Trophoblast cell (in vitro differentiated cells and primary cell): Measurements from ENCODE around the gene MCAM.

Experiments
- DNase-seq, 2 donors: peaks; one replicate each; pipeline ENCODE4 v3.0.0-alpha.2; 2016
- H2AFZ ChIP-seq: 2 replicates; pipeline ENCODE4 v1.6.1; 2013; ENCODE audit warnings: low read length, moderate library complexity, mild to moderate bottlenecking; ENCODE audit not compliant: insufficient read depth, poor library complexity
- H2AK5ac ChIP-seq: 2 replicates; pipeline ENCODE4 v1.6.1; 2013; ENCODE audit warnings: mild to moderate bottlenecking, low read length
- H2BK120ac ChIP-seq: 2 replicates; pipeline ENCODE4 v1.6.1; 2013; ENCODE audit warnings: low read length, mild to moderate bottlenecking, moderate library complexity; ENCODE audit not compliant: insufficient read depth, poor library complexity
- H2BK12ac ChIP-seq: 2 replicates; pipeline ENCODE4 v1.6.1; 2013; ENCODE audit warnings: mild to moderate bottlenecking, low read length, moderate library complexity
- H2BK5ac ChIP-seq: 2 replicates; pipeline ENCODE4 v1.6.1; 2013; ENCODE audit warnings: low read length, low read depth, moderate library complexity, mild to moderate bottlenecking; ENCODE audit not compliant: poor library complexity
- H3K14ac ChIP-seq: 2 replicates; pipeline ENCODE4 v1.6.1; 2013; ENCODE audit warnings: mild to moderate bottlenecking, low read length
- H3K18ac ChIP-seq: 2 replicates; pipeline ENCODE4 v1.6.1; 2013; ENCODE audit warnings: mild to moderate bottlenecking, low read length
- H3K23ac ChIP-seq: 2 replicates; pipeline ENCODE4 v1.6.1; 2013; ENCODE audit warnings: low read length
- H3K27ac ChIP-seq: 2 replicates; pipeline ENCODE4 v1.5.1; 2013; ENCODE audit warnings: low read depth, mild to moderate bottlenecking, inconsistent platforms, low read length, moderate library complexity
- H3K27me3 ChIP-seq: 2 replicates; pipeline ENCODE4 v1.6.1; 2013; ENCODE audit warnings: inconsistent platforms, mild to moderate bottlenecking, low read length, moderate library complexity; ENCODE audit not compliant: insufficient read depth
- H3K36me3 ChIP-seq, 2 experiments: 1 replicate in 1 of 2; 2 replicates in 1 of 2; pipeline ENCODE4 v1.6.1; 2013; ENCODE audit warnings: low read length in 2 of 2, mild to moderate bottlenecking in 2 of 2, moderate library complexity in 1 of 2; ENCODE audit not compliant: insufficient read depth in 2 of 2, control insufficient read depth in 1 of 2
- H3K4ac ChIP-seq: 2 replicates; pipeline ENCODE4 v1.6.1; 2013; ENCODE audit warnings: low read depth, mild to moderate bottlenecking, low read length, moderate library complexity
- H3K4me1 ChIP-seq, 2 experiments: 1 replicate in 1 of 2; 2 replicates in 1 of 2; pipeline ENCODE4 v1.6.1; 2013; ENCODE audit warnings: low read length in 2 of 2, mild to moderate bottlenecking in 2 of 2, moderate library complexity in 1 of 2; ENCODE audit not compliant: insufficient read depth in 2 of 2, control insufficient read depth in 1 of 2
- H3K4me2 ChIP-seq: 2 replicates; pipeline ENCODE4 v1.6.1; 2013; ENCODE audit warnings: inconsistent platforms, mild to moderate bottlenecking, low read length, moderate library complexity
- H3K4me3 ChIP-seq: 2 replicates; pipeline ENCODE4 v1.5.1; 2013; ENCODE audit warnings: mild to moderate bottlenecking, low read depth, low read length, inconsistent platforms
- H3K79me1 ChIP-seq: one replicate; pipeline ENCODE4 v1.6.1; 2013; ENCODE audit warnings: low read length
- H3K79me2 ChIP-seq: 2 replicates; pipeline ENCODE4 v1.6.1; 2013; ENCODE audit warnings: low read length, mild to moderate bottlenecking; ENCODE audit not compliant: control insufficient read depth, insufficient read depth, poor library complexity
- H3K9ac ChIP-seq: 2 replicates; pipeline ENCODE4 v1.6.1; 2013; ENCODE audit warnings: mild to moderate bottlenecking, low read length
- H3K9me3 ChIP-seq: 2 replicates; pipeline ENCODE4 v1.6.1; 2013; ENCODE audit warnings: low read depth, mild to moderate bottlenecking, control low read depth, inconsistent platforms, low read length; ENCODE audit not compliant: insufficient read depth
- H4K12ac ChIP-seq: 2 replicates; pipeline ENCODE4 v1.6.1; 2013; ENCODE audit warnings: low read depth, mild to moderate bottlenecking, low read length, moderate library complexity
- H4K8ac ChIP-seq: 2 replicates; pipeline ENCODE4 v1.6.1; 2013; ENCODE audit warnings: low read depth, mild to moderate bottlenecking, low read length, moderate library complexity
- H4K91ac ChIP-seq: one replicate; pipeline ENCODE4 v1.6.1; 2013; ENCODE audit warnings: low read depth, mild to moderate bottlenecking, low read length, moderate library complexity
- WGBS: extraction: QIAGEN DNeasy Blood & Tissue Kit; methylation state at CpG from one replicate; pipeline ENCODE4 v1.1.7; 2013; ENCODE audit warnings: missing lambda C conversion rate; ENCODE audit not compliant: insufficient read length, insufficient coverage; ENCODE audit errors: extremely low coverage; 5-methylcytosine and 5-hydroxymethylcytosine counted together

Gene MCAM

DNA sequence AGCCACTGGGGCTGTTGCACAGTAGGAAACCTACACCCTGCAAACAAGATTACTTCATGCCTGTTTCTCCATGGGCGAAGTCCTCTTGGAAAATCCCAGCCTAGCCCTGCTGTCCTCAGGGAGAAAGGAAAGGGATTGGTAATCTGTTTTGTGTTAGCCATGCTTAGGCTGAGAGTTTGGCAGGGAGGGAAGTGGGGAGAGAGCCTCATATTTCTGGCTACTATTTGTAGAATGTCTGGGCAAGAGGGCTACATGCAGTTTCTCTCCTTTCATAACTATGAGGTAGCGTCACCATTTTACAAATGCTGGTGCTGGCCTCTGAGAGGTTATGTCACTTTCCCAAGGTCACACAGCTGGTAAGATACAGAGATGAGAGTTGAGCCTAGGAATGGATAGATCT is 30.3 kb upstream of the MCAM start:
- Histone ChIP-seq H2BK5ac (no peak overlapping the region), H2AFZ (no peak overlapping the region), H4K8ac (no peak overlapping the region), H3K9me3 (no peaks in the 10 kb centered on the region), H3K27me3 (no peaks in the 10 kb centered on the region), H3K4me2 (no peak overlapping the region), H2BK12ac (no peak overlapping the region), H3K27ac (no peak overlapping the region), H3K4me3 (no peak overlapping the region), H3K36me3 (no peaks in the 10 kb centered on the region), H3K4me1 (no peaks in the 10 kb centered on the region), H3K23ac (no peak overlapping the region), H3K18ac (no peak overlapping the region), H3K4ac (no peak overlapping the region), H4K91ac (no peak overlapping the region), H2AK5ac (no peak overlapping the region), H3K14ac (no peak overlapping the region), H3K79me2 (no peaks in the 10 kb centered on the region), H2BK120ac (no peak overlapping the region), H3K9ac (no peak overlapping the region), H3K79me1 (no peaks in the 10 kb centered on the region), H4K12ac (no peak overlapping the region)
- DNase-seq: peak; percentile 69 to 85
- no CpG with 5 or more reads among the region's 2 CpGs for whole genome bisulfite sequencing

DNA sequence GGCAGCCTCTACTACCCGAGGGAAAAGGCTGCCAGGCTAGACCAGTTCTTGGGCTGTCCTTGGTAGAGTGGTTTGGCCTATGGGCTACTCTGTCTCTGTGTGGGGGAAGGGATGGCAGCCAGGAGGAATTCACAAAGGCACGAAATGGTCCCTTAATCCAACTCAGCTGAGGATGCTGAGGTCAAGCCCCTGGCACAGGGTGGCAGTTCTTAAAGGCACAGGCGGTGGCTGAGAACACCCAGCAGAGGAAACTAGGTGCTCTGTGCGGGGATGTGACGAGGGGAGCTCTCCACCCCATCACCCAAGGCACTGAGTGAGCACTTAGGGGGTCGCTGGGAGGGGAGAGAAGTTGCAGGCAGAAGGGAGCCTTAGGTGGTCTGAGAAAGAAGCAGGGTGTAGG is 29.7 kb upstream of the MCAM start, which contains the start of gene MFRP:
Gene MFRP, minus strand, starts transcription at position 101 of the 400 bp plus-strand sequence. CDS start 192 bp downstream, outside the sequence.
- no peak within 1 kb of the TSS for H2AK5ac ChIP-seq
- H2BK120ac ChIP-seq: no peak within 1 kb of the TSS
- no CpG with 5 or more reads among the region's 6 CpGs for WGBS
- no peak within 1 kb of the TSS for H3K4me2 ChIP-seq
- H4K91ac ChIP-seq: no peak within 1 kb of the TSS
- no peak within 1 kb of the TSS for H3K14ac ChIP-seq
- no peak for DNase-seq
- H3K23ac ChIP-seq: no peak within 1 kb of the TSS
- no peak within 1 kb of the TSS for H4K12ac ChIP-seq
- no peak within 1 kb of the TSS for H3K4ac ChIP-seq
- H3K36me3 ChIP-seq: no peaks in the 10 kb centered on the region
- H3K79me1 ChIP-seq: no peaks in the 10 kb centered on the region
- H2BK12ac ChIP-seq: no peak within 1 kb of the TSS
- H3K4me1 ChIP-seq: no peaks in the 10 kb centered on the region
- H3K18ac ChIP-seq: no peak within 1 kb of the TSS
- H2AFZ ChIP-seq: no peak within 1 kb of the TSS
- H2BK5ac ChIP-seq: no peak within 1 kb of the TSS
- no peak within 1 kb of the TSS for H4K8ac ChIP-seq
- no peak within 1 kb of the TSS for H3K9ac ChIP-seq
- H3K27ac ChIP-seq: no peak within 1 kb of the TSS
- H3K4me3 ChIP-seq: no peak within 1 kb of the TSS
- H3K9me3 ChIP-seq: no peaks in the 10 kb centered on the region
- H3K79me2 ChIP-seq: no peaks in the 10 kb centered on the region
- H3K27me3 ChIP-seq: peaks cover 2% of the 10 kb centered on the region

DNA sequence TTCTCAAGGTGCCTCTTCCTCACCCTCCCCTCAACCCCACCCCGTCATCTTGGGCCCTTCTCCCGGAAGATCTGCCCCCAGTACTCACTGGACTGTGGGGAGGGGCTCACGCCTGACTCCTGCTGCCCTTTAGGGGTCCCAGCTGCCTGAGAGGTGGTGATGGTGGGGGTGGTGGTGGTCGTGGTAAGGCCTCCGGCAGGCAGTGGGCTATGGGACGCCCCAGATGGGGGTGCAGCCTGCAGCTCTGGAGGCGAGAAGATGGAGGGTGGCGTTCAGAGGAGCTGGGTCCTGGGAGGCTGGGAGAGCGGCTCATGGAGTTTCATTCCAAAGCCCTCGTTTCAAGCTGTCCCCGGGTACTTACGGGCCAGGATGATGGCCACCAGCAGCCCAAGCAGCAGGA is 28.8 kb upstream of the MCAM start:
- Histone ChIP-seq H4K12ac (no peak overlapping the region), H3K4me1 (no peaks in the 10 kb centered on the region), H3K18ac (no peak overlapping the region), H3K9me3 (no peaks in the 10 kb centered on the region), H2AFZ (no peak overlapping the region), H3K4ac (no peak overlapping the region), H3K4me3 (no peak overlapping the region), H4K8ac (no peak overlapping the region), H2BK5ac (no peak overlapping the region), H3K79me1 (no peaks in the 10 kb centered on the region), H3K27me3 (peaks cover 10% of the 10 kb centered on the region), H3K14ac (no peak overlapping the region), H2AK5ac (no peak overlapping the region), H3K9ac (no peak overlapping the region), H3K36me3 (no peaks in the 10 kb centered on the region), H2BK12ac (no peak overlapping the region), H2BK120ac (no peak overlapping the region), H3K27ac (no peak overlapping the region), H3K79me2 (no peaks in the 10 kb centered on the region), H3K23ac (no peak overlapping the region), H4K91ac (no peak overlapping the region), H3K4me2 (no peak overlapping the region)
- DNase-seq: no peak
- WGBS: no CpG with 5 or more reads among the region's 12 CpGs

DNA sequence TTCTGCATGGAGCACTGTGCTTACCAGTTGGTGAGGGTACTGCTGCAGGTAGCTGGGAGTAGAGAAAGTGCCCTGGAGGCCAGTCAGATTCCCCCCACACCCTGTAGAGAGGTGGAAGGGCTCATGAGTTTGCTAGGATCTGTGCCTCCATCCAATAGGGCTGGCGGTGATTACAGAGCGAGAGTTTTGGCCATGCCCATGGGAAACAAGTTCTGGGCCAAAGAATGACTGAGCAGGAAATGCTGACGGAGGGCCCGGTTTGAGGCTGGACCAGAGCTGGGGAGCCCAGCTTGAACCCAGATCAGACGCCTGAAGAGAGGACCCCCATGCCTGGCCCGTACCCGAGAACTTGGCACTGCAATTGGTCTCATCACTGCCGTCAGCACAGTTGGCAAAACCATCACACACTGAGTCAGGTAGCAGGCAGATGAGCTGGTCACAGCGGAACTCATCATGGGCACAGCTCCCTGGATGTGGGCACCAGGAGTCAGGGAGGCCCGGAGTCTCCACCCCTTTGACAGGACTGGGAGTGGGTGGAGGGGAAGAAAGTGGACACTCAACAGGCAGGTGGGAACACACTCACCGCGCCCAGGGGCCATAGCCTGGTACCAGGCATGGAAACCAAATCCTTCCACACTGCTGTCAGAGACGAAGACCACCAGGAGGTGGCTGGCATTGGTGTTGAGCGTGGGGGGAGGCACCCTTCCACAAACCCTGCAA is 27.5 kb upstream of the MCAM start:
- H2AK5ac ChIP-seq: no peak overlapping the region
- H3K9me3 ChIP-seq: peaks cover 1% of the 10 kb centered on the region
- no CpG with 5 or more reads among the region's 14 CpGs for WGBS

More for the DNA sequence above, 27.5 kb upstream of the MCAM start:
- Histone ChIP-seq H4K91ac (no peak overlapping the region), H3K36me3 (no peaks in the 10 kb centered on the region), H3K27ac (no peak overlapping the region), H3K4me2 (no peak overlapping the region), H3K79me1 (peaks cover 3% of the 10 kb centered on the region), H3K23ac (no peak overlapping the region), H2BK120ac (no peak overlapping the region), H2BK5ac (no peak overlapping the region), H3K4ac (no peak overlapping the region), H3K4me3 (no peak overlapping the region), H3K9ac (no peak overlapping the region), H3K79me2 (peaks cover 2% of the 10 kb centered on the region), H3K27me3 (peaks cover 21% of the 10 kb centered on the region), H2AFZ (no peak overlapping the region), H3K18ac (no peak overlapping the region), H3K4me1 (peaks cover 8 to 9% of the 10 kb centered on the region in 2 experiments), H2BK12ac (no peak overlapping the region), H4K8ac (no peak overlapping the region), H3K14ac (no peak overlapping the region), H4K12ac (no peak overlapping the region)
- DNase-seq: no peak
